ENCODE data around the gene CNTNAP2.
"Not testable (repeated sequence)": the region's sequence is repeated elsewhere in the genome, so short reads cannot be mapped to it uniquely, and the experiment has no call there.

Gene CNTNAP2

GRCh38 chr7:147567043-147567442, 1450.4 kb downstream of the CNTNAP2 start:
- DNase-seq (ENCODE audit: low spot score): no peak

DNA sequence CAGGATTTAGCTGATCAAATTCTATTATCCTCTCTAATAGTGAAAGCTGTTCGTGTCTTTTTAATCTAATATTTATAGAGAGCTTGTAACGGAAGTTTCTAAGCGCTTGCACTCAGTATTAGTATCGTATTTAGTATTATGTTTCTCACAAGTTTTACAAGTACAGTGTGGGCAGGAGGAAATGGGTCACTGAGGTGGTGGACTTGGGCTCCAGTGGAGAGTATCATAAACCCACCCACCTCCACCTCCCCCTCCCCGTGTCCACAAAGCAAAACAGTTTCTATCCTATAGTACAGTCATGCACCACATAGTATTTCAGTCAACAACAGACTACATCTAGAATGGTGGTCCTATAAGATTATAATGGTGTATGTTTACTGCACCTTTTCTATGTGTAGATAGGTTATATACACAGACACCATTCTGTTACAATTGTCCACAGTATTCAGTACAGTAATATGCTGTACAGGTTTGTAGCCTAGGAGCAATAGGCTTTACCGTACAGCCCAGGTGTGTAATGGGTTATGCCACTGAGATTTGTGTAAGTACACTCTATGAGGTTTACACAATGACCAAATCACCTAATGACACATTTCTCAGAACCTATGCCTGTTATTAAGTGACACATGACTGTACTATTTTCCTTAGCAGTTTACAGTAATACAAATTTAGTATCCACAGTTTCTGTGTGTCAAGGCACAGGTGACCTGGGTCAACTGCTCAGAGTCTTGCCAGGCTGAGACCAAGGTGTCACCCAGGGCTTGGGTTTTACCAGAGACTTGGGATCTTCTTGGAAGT, 1452.7 kb downstream of the CNTNAP2 start:
- no peak for DNase-seq (ENCODE audit: low spot score)

DNA sequence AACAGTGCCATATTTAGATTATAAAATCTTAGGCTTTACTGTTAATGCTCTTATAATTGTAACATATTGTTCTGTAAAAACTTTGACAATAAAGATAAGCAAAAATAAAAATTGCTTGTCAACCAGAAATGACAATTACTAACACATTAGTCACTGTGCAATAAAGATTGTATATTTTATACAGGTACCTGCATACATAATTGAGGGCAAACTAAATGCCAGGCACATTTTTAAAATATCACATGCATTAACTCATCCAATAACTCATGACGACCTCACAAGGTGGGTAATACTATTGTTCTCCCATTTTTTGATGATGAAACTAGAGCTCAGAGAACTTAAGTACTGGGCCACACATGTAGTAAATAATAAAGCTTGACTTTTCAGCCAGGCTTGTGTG, 1453.8 kb downstream of the CNTNAP2 start:
- DNase-seq (ENCODE audit: low spot score): no peak

DNA sequence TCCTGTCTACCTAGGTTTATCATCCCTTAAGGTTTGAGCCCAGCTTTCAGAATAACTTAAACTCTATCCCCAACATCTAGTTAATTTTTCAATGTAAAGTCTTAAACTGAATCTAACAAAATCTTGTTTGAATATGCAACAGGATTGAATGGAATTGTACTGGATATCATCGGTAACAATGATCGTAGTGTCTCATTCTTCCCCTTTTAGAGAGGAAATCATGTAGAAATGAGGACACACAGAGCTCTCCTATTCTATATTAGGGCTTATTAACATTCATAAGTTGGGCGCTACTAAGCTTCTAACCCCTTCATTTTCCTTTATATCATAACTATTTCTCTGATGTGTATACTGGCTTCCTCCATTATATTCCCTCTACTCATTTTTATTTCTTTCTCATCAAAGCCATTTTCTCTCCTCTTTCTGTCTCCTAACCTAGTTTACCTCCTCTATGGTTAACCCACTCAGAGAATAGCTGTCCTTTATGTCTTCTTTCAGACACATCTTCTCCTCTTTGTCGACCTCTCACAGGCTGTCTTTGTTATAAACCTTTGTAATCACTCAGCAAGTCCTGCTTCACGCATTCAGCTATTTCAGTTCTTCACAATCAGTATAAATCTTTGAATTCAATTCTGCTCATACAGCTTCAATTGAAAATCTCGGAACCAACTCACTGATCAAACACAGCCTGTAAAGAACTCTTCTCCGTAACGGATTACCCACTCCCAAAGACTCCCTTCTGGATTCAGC, 1455.0 kb downstream of the CNTNAP2 start:
- DNase-seq (ENCODE audit: low spot score): no peak

- DNase-seq (ENCODE audit: low spot score): peak; percentile 27
These were observed 1461.6 kb downstream of the CNTNAP2 start for GRCh38 chr7:147578196-147578595.

- no peak for DNase-seq (ENCODE audit: low spot score)
These were observed 1462.5 kb downstream of the CNTNAP2 start for GRCh38 chr7:147579148-147579547.

DNA sequence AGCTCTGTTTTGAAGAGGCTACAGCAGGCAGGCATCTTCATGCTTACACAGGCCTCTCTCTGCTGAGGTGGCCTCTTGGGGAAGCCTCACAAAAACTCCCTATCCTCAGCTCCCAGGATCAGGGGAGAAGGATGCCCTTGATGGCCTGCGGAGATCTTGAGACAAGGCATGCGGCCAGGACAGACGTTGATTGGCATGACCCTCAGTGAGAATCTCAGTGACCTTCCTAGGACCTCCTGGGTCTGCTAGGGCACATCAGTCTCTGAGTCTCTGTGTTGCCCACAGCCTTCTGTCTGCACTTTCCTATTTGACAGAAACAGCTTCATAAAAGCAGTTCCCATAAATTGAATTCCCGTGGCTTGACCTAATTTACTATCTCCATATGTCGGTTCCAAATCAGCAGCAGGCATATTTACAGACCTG, 1468.2 kb downstream of the CNTNAP2 start:
- DNase-seq (ENCODE audit: low spot score): no peak

- no peak for DNase-seq (ENCODE audit: low spot score)
These were observed 1469.5 kb downstream of the CNTNAP2 start for GRCh38 chr7:147586110-147586509.

DNA sequence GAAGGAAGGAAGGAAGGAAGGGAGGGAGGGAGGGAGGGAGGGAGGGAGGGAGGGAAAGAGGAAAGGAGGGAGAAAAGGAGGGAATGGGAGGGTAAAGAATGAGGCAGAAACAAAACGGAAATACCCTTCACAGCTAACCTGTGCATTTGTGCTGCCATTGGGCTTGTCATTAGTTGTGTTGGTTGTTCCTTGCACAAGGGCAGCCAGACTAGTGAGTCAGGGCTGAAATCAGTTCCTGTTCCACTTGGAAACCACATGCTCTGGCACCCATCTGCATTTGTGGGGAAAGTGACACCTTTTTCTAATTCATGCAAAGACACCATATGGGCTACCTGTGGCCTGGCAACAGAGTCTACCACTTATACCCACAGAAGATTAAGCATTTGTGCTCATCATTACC, 1469.9 kb downstream of the CNTNAP2 start:
- DNase-seq (ENCODE audit: low spot score): peak; percentile 29

- DNase-seq (ENCODE audit: low spot score): no peak
These were observed 1476.9 kb downstream of the CNTNAP2 start for GRCh38 chr7:147593271-147594057.

DNA sequence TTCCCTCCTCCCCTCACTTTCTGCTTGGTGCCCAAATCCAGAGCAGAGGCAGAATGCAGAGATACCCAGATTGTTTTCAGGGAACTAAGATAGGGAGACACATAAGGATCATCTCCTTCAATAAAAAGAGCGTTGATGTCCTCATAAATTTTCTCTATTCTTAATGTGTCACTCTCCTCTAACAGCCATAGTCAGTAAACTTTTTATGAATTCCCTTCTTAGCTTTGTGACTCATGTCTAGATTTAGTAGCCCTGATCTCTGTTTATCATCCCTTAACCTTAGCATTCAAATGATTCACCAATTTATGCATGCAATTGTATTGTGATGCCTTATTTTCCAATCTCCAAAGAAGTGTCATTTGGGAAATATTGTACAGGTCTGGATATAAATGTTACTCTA, 1478.4 kb downstream of the CNTNAP2 start:
- DNase-seq (ENCODE audit: low spot score): no peak

DNA sequence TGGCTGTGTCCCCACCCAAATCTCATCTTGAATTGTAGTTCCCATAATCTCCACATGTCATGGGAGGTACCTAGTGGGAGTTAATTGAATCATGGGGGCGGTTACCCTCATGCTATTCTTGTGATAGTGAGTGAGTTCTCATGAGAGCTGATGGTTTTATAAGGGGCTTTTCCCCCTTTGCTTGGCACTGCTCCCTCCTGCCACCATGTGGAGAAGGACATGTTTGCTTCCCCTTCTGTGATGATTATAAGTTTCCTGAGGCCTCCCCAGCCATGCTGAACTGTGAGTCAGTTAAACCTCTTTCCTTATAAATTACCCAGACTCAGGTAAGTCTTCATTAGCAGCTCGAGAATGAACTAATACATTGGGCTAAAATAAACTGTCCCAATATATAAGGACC, 1482.1 kb downstream of the CNTNAP2 start:
- DNase-seq (ENCODE audit: low spot score): not testable (repeated sequence)

DNA sequence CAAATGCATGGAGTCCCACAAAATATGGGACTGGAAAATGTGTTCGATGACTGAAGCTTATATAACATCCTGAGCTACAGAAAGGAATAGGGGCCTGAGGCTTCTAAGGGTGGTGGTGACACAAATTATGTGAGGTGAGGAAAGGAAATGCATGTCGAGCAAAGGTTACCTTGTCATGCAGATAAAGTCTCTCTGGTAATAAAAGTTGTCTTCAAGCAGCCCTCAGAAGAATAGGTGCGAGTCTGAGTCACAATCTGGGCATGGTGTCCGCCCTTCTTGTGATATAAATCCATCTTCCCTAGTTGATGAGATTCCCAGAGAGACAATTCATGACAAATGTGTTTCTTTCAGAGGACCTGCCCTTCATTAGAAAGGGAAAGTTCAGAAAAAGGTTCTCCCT, 1488.7 kb downstream of the CNTNAP2 start:
- no peak for DNase-seq (ENCODE audit: low spot score)

GRCh38 chr7:147607157-147607800, 1490.7 kb downstream of the CNTNAP2 start:
- no peak for DNase-seq (ENCODE audit: low spot score)

GRCh38 chr7:147611431-147611830, 1494.8 kb downstream of the CNTNAP2 start:
- no peak for DNase-seq (ENCODE audit: low spot score)

GRCh38 chr7:147635288-147635687, 1518.7 kb downstream of the CNTNAP2 start:
- DNase-seq (ENCODE audit: low spot score): no peak

- no peak for DNase-seq (ENCODE audit: low spot score)
These were observed 1520.0 kb downstream of the CNTNAP2 start for GRCh38 chr7:147636553-147636952.

- no peak for DNase-seq (ENCODE audit: low spot score)
These were observed 1522.0 kb downstream of the CNTNAP2 start for GRCh38 chr7:147638566-147638965.

- no peak for DNase-seq (ENCODE audit: low spot score)
These were observed 1522.4 kb downstream of the CNTNAP2 start for GRCh38 chr7:147639037-147639436.

- DNase-seq (ENCODE audit: low spot score): no peak
These were observed 1523.2 kb downstream of the CNTNAP2 start for GRCh38 chr7:147639751-147640150.

GRCh38 chr7:147640821-147641220, 1524.2 kb downstream of the CNTNAP2 start:
- no peak for DNase-seq (ENCODE audit: low spot score)

- DNase-seq (ENCODE audit: low spot score): no peak
These were observed 1530.0 kb downstream of the CNTNAP2 start for GRCh38 chr7:147646568-147646967.

Data from AG20443 (cell line).